GM21515 (cell line): ENCODE measurements around the gene DCDC2C.

Source experiments
- ATAC-seq: cut with Tn5 transposase; IDR thresholded peaks from one replicate; pipeline ENCODE4 v1.9.1; 2021; ENCODE audit not compliant: unreplicated experiment

DCDC2C gene

DNA sequence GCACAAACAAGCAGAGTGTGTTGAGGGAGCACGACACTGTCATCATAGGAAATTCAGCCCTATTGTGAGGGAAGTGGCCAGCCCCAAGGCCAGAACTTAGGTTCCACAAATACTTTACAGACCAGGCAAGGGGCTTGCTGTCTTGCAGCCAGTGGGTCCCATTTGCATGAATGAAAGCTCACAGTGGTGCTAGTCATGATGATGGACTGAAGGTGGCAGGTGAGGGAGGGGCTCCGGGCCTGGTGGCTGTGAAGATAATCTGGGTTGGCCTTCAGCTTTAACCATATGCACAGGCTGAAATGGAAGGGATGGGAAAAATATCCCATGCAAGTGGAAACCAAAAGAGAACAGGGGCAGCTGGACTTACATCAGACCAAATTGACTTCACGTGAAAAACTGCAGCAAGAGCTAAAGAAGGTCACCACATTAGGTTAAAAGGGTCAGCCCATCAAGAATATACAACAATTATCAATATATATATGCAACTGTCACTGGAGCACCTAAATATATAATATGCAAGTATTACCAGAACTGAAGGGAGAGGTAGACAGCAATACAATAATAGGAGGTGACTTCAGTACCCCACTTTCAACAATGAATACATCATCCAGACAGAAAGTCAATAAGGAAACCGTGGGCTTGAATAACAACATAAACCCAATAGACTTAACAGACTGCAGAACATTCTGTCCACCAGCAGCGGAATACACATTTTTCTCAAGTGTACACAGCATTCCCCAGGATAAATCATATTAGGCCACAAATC, 39.6 kb downstream of the DCDC2C start:
- ATAC-seq, result no peak

- no peak for ATAC-seq
Observed at GRCh38 chr2:3743951-3744555, 40.7 kb downstream of the DCDC2C start.

DNA sequence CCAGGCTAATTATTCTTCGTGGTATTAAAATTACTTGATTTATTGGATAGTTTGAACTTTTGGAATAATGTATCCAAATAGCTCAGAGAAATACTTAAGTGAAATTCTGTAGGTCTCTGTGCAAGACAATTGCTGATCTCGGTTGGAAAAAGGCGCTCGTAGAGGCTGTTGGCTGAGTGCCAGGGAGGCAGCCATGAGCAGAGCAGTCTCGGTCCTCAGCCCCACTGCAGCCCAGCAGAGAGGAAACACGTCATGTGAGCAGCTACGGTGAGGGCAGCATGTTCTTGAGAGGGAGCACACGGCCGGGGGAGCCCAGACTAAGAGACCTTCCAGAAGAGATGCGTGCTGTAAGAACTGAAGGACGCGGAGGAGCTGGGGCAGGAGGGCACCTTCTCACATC, 42.5 kb downstream of the DCDC2C start:
- no peak for ATAC-seq

- ATAC-seq, result no peak
Observed at GRCh38 chr2:3747032-3747654, 43.8 kb downstream of the DCDC2C start.

GRCh38 chr2:3747826-3748225, 44.5 kb downstream of the DCDC2C start:
- ATAC-seq, result no peak

DNA sequence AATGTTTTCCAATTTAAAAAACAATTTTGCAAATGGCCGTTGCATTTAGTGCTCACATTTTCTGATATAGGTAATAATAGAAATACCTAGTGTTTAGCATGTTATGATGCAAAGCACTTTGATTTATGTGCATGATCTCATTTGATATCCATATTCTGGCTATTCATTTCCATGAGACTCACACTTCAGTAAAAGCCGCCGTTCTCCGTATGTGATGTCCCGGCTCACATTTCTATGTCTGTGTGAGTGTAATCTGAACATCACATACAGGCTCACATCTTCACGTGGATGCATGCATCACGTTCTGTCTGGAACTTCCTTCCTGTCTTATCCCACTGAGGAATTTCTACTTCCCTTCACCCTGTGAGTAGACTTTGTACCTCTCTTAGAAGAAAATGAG, 45.8 kb downstream of the DCDC2C start:
- no peak for ATAC-seq

DNA sequence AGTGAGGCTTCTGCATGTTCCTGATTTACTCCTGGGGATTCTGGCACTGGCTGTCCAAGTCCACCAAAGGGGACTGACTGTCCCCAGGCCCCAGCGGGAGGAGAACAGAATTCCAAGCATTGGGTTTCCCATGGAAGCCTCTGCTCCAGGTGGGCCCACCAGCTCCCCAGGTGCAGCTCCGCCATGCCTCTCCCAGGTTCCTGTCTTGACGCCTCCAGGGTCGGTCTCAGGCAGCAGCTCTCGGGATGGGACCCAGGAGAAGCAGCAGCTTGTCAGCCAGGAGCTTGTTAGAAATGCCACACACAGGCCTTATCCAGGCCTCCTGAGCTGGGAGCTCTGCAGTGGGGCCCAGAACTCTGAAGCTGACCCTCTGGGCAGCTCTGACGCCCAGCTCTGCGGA, 47.9 kb downstream of the DCDC2C start:
- no peak for ATAC-seq

DNA sequence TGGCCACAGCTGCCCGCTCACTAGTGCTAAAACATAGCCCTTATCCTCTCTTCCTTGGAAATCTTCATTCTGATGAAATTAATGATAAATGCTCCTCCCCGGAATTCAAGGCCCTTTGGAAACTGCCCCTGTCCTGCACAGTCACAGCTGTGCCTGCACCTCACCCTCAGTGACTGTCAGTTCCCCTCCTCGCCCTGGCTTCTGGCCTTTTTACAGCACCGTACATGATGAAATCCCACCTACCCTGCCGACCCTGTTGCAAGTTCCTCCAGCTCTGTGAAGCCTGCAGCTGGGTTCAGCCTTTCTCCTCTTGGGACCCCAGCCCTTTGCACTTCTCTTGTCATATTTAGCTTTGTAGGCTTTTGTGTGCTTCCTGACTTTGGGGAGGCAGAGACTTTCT, 48.4 kb downstream of the DCDC2C start:
- no peak for ATAC-seq

DNA sequence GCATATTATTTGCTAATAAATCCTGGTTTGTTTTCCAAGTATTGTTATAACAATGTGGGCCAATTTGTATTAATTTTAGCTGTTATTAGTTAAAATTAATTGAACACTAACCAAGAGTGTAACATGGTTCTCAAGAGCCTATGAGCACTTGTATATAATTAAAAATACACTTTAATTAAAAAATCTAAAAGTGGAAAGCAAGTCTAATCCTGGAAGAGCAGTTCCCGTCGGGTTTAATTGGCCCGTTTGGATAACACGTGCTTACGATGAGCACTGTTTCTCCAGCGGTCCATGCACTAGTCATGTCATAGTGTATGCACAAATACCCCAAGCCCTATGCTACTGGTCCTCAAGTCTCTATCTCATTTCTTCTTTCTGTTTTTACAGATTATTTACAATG, 49.0 kb downstream of the DCDC2C start:
- ATAC-seq, result no peak

DNA sequence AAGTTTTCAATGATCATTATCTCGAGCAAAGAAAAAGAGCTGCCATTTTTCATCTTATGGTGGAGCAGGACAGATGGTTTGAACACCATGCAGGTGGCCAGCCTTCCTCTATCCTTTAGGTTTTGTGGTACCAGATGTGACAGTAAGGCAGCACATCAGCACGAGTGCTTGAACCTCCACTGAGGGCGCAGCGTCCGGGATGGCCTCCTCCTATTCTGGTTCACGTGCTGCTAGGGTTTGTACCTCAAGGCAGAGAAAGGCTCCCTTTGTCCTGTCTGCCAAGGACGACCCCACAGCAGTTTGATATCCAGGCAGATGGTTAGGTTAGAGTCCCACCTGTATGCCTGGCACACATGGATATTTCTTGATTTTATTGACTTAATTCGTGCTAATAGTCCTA, 50.2 kb downstream of the DCDC2C start:
- ATAC-seq, result no peak

- no peak for ATAC-seq
Observed at GRCh38 chr2:3754280-3754679, 50.9 kb downstream of the DCDC2C start.

DNA sequence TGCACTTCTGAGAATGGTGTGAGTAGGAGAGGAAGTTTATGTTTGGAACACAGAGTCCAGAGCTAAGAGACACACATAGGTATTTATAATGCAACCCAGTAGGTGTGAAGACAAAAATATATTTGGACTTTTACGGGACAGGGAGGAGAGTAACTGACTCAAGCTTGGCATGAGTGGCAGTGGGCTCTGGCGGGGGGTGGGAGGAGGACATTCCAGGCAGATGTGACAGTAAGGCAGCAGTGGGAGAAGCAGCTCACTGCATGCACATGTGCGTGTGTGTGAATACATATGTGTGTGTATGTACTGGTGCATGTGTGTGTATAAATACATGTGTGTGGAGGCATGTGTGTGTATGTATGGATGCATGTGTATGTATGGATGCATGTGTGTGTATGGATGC, 51.4 kb downstream of the DCDC2C start:
- no peak for ATAC-seq

DNA sequence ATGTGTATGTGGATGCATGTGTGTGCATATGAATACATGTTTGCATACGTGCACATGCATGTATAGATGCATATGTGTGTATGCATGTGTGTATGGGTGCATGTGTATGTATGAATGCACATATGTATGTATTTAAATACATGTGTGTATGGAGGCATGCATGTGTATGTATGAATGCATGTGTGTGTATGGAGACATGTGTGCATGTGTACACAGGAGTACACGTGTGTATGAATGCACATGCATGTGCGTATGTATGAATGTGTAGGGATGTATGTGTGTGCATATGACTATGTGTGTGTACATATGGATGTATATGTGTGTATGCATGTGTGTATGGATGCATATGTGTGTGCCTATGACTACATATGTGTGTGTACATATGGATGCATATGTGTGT, 51.9 kb downstream of the DCDC2C start:
- ATAC-seq, result no peak

GRCh38 chr2:3756306-3756705, 52.9 kb downstream of the DCDC2C start:
- no peak for ATAC-seq

GRCh38 chr2:3758906-3759305, 55.5 kb downstream of the DCDC2C start:
- ATAC-seq, result no peak

- no peak for ATAC-seq
Observed at GRCh38 chr2:3759331-3759730, 56.0 kb downstream of the DCDC2C start.

DNA sequence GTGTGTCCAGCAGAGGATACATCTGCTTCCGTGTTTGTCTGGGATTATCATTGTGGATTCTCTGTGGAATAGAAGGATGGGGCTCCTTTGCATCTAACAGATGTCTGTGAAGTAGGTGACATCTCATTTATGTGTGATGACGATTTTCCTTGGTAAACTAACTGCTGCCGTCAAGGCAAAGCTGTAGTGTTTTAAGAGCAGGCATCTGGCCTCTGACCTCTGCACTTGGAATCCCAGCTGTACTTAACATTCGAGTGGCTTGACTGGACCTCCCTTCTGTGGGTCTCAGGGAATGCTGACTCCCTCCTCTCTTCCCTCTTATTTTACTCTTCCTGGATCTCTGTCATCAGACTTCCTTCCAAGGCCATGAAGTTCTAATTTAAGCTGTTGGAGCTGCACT, 56.4 kb downstream of the DCDC2C start:
- ATAC-seq, result no peak

GRCh38 chr2:3761272-3761671, 57.9 kb downstream of the DCDC2C start:
- no peak for ATAC-seq

GRCh38 chr2:3762771-3763447, 59.5 kb downstream of the DCDC2C start:
- ATAC-seq, result no peak

DNA sequence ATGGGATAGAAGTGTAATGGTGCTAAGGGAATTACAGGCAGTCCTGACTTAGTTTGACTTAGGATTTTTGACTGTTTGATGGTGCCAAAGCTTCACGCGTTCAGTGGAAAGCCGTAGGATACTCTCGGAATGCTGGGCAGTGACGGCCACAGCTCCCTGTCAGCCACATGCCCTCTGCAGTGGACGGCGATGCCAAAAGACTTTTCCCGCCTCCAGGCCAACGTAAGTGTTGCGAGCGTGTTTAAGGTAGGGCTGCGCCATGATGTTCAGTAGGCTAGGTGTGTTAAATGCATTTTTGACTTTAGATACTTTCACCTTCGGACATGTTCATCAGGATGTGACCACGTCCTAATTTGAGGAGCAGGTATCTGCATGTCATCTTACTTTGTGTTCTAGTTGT, 63.4 kb downstream of the DCDC2C start:
- ATAC-seq, result no peak

GRCh38 chr2:3768960-3769765, 65.8 kb downstream of the DCDC2C start:
- ATAC-seq, result no peak
